Measurements from ENCODE around the gene NBR1. TPM values are rescaled to one million over a fixed set of nuclear protein-coding genes. Genes with fewer than 3 reads are reported as not detected.
A peak's percentile ranks its signal among the peaks of the same experiment; 100 is the strongest.
"Not testable (repeated sequence)": the region's sequence is repeated elsewhere in the genome, so short reads cannot be mapped to it uniquely, and the experiment has no call there.

The NBR1 gene
- total RNA-seq, 1 experiment from 2014 or later: 40.3 TPM

- H3K36me3 ChIP-seq: no peaks in the 10 kb centered on the region
- DNase-seq: no peak
- H3K27me3 ChIP-seq: 0 out of 2 replicates have a peak, but pooled peaks cover 4% of the 10 kb centered on the region
- no peaks in the 10 kb centered on the region for H3K4me1 ChIP-seq
- no peaks in the 10 kb centered on the region for H3K9me3 ChIP-seq (replicated peaks)
- no peak overlapping the region for H3K27ac ChIP-seq
- H3K4me3 ChIP-seq: no peak overlapping the region
Observed at GRCh38 chr17:43217614-43218087, 46.6 kb downstream of the NBR1 start.

GRCh38 chr17:43219001-43219400, 48.0 kb downstream of the NBR1 start:
- Histone ChIP-seq H3K27me3 (0 out of 2 replicates have a peak, but pooled peaks cover 4% of the 10 kb centered on the region), H3K4me1 (no peaks in the 10 kb centered on the region), H3K36me3 (no peaks in the 10 kb centered on the region), H3K4me3 (no peak overlapping the region), H3K9me3 (replicated peaks) (no peaks in the 10 kb centered on the region), H3K27ac (no peak overlapping the region)
- DNase-seq: no peak

GRCh38 chr17:43219746-43220380, 48.8 kb downstream of the NBR1 start:
- Histone ChIP-seq H3K36me3 (no peaks in the 10 kb centered on the region), H3K27me3 (0 out of 2 replicates have a peak, but pooled peaks cover 4% of the 10 kb centered on the region), H3K4me1 (no peaks in the 10 kb centered on the region), H3K4me3 (no peak overlapping the region), H3K27ac (no peak overlapping the region), H3K9me3 (replicated peaks) (no peaks in the 10 kb centered on the region)
- no peak for DNase-seq

- H3K36me3 ChIP-seq: no peaks in the 10 kb centered on the region
- H3K27ac ChIP-seq: no peak overlapping the region
- H3K4me3 ChIP-seq: no peak overlapping the region
- 0 out of 2 replicates have a peak, but pooled peaks cover 4% of the 10 kb centered on the region for H3K27me3 ChIP-seq
- H3K4me1 ChIP-seq: no peaks in the 10 kb centered on the region
- no peak for DNase-seq
- no peaks in the 10 kb centered on the region for H3K9me3 ChIP-seq (replicated peaks)
Observed at GRCh38 chr17:43220511-43221125, 49.6 kb downstream of the NBR1 start.

GRCh38 chr17:43224146-43224705, 53.2 kb downstream of the NBR1 start:
- Histone ChIP-seq H3K4me1 (no peaks in the 10 kb centered on the region), H3K9me3 (replicated peaks) (no peaks in the 10 kb centered on the region), H3K27me3 (0 out of 2 replicates have a peak, but pooled peaks cover 4% of the 10 kb centered on the region), H3K36me3 (no peaks in the 10 kb centered on the region), H3K27ac (no peak overlapping the region), H3K4me3 (no peak overlapping the region)
- no peak for DNase-seq

GRCh38 chr17:43226393-43226792, 55.4 kb downstream of the NBR1 start:
- DNase-seq: no peak
- H3K27me3 ChIP-seq: no peaks in the 10 kb centered on the region
- no peak overlapping the region for H3K4me3 ChIP-seq
- no peaks in the 10 kb centered on the region for H3K36me3 ChIP-seq
- no peaks in the 10 kb centered on the region for H3K9me3 ChIP-seq (replicated peaks)
- no peak overlapping the region for H3K27ac ChIP-seq
- H3K4me1 ChIP-seq: no peaks in the 10 kb centered on the region

- not testable (repeated sequence) for H3K36me3 ChIP-seq; H3K4me3 ChIP-seq; DNase-seq; H3K4me1 ChIP-seq; H3K27me3 ChIP-seq; H3K27ac ChIP-seq; H3K9me3 ChIP-seq (replicated peaks)
Observed at GRCh38 chr17:43228020-43228782, 57.2 kb downstream of the NBR1 start, which contains the start of gene CCDC200. Gene CCDC200, minus strand, starts transcription at chr17:43228623. Its CDS starts 69 bp downstream, at chr17:43228554.

- H3K4me1 ChIP-seq; DNase-seq; H3K27ac ChIP-seq; H3K27me3 ChIP-seq; H3K36me3 ChIP-seq; H3K9me3 ChIP-seq (replicated peaks); H3K4me3 ChIP-seq: not testable (repeated sequence)
Observed at GRCh38 chr17:43231205-43232020, 60.4 kb downstream of the NBR1 start.

- H3K9me3 ChIP-seq (replicated peaks); H3K27me3 ChIP-seq; H3K4me3 ChIP-seq; H3K27ac ChIP-seq; H3K4me1 ChIP-seq; H3K36me3 ChIP-seq: not testable (repeated sequence)
- peak; percentile 0 to 39 for DNase-seq
Observed at GRCh38 chr17:43232021-43232699, 61.1 kb downstream of the NBR1 start.

- H3K27me3 ChIP-seq; H3K27ac ChIP-seq; DNase-seq; H3K9me3 ChIP-seq (replicated peaks); H3K4me3 ChIP-seq; H3K36me3 ChIP-seq; H3K4me1 ChIP-seq: not testable (repeated sequence)
Observed at GRCh38 chr17:43233263-43233662, 62.2 kb downstream of the NBR1 start.

- not testable (repeated sequence) for H3K4me3 ChIP-seq; H3K27me3 ChIP-seq; H3K9me3 ChIP-seq (replicated peaks); H3K36me3 ChIP-seq; DNase-seq; H3K27ac ChIP-seq; H3K4me1 ChIP-seq
Observed at GRCh38 chr17:43233877-43234276, 62.9 kb downstream of the NBR1 start, which contains the start of gene RNU2-1. Gene RNU2-1, minus strand, starts transcription at chr17:43233977.

GRCh38 chr17:43239597-43239996, 68.6 kb downstream of the NBR1 start:
- H3K9me3 ChIP-seq (replicated peaks); H3K36me3 ChIP-seq; DNase-seq; H3K4me1 ChIP-seq; H3K27ac ChIP-seq; H3K27me3 ChIP-seq; H3K4me3 ChIP-seq: not testable (repeated sequence)

- not testable (repeated sequence) for H3K27ac ChIP-seq; DNase-seq; H3K9me3 ChIP-seq (replicated peaks); H3K36me3 ChIP-seq; H3K4me3 ChIP-seq; H3K4me1 ChIP-seq; H3K27me3 ChIP-seq
Observed at GRCh38 chr17:43240596-43241352, 69.8 kb downstream of the NBR1 start.
